ENCODE measurements around the gene PRG3. TPM values are rescaled to one million over a fixed set of nuclear protein-coding genes. Genes with fewer than 3 reads are reported as not detected.
A peak's percentile ranks its signal among the peaks of the same experiment; 100 is the strongest.

Gene PRG3
- polyA plus RNA-seq, 6 donors from 2014 or later = not detected

- H3K27me3 Mint-ChIP-seq = peaks cover 0 to 11% (median 0%) of the 10 kb centered on the region in 3 donors
- DNase-seq = no peak
- no peaks in the 10 kb centered on the region for H3K9me3 Mint-ChIP-seq
- H3K27ac Mint-ChIP-seq = no peak overlapping the region
- no peaks in the 10 kb centered on the region for H3K36me3 Mint-ChIP-seq
- H3K4me3 Mint-ChIP-seq = no peak overlapping the region
- no peak for ATAC-seq (ENCODE audit: low read depth in 2 of 2)
- no peaks in the 10 kb centered on the region for H3K4me1 Mint-ChIP-seq
These were observed 11.3 kb upstream of the PRG3 start for GRCh38 chr11:57392066-57392762.

- no peak overlapping the region for H3K27ac Mint-ChIP-seq
- no peak overlapping the region for H3K4me3 Mint-ChIP-seq
- no peaks in the 10 kb centered on the region for H3K9me3 Mint-ChIP-seq
- no peak for DNase-seq
- H3K36me3 Mint-ChIP-seq = no peaks in the 10 kb centered on the region
- no peak for ATAC-seq (ENCODE audit: low read depth in 2 of 2)
- H3K27me3 Mint-ChIP-seq = peaks cover 0 to 11% (median under 1%) of the 10 kb centered on the region in 3 donors
- H3K4me1 Mint-ChIP-seq = no peaks in the 10 kb centered on the region
These were observed 10.6 kb upstream of the PRG3 start for GRCh38 chr11:57391539-57391938.

- Mint-ChIP-seq H3K4me3 (no peak overlapping the region), H3K27me3 (peaks cover under 1 to 11% (median 4%) of the 10 kb centered on the region in 3 donors), H3K36me3 (no peaks in the 10 kb centered on the region), H3K27ac (no peak overlapping the region), H3K4me1 (no peaks in the 10 kb centered on the region), H3K9me3 (no peaks in the 10 kb centered on the region)
- DNase-seq (no peak), ATAC-seq (ENCODE audit: low read depth in 2 of 2) (no peak)
These were observed 10.2 kb upstream of the PRG3 start for GRCh38 chr11:57391111-57391510.

DNA sequence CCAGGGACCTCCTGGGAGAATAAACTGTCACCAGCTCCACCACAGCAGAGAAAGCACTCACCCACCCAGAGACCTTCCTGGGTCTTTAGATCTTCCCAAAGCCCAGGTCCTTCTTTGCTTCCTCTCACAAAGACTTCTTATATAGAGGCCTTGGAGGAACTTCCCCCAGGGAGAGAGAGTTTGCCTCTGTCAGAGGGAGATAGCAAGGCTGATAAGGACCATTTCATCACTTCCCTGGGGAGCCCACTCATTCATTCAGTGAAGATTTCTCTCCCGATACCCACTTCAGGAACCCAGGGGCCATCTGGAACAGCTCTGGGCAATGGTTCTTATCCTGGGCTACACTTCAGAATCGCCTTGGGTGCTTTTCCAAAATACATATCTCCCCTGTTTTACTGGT, 9.6 kb upstream of the PRG3 start, which contains the start of gene PRG2:
TSS of gene PRG2 (minus strand) at position 116 of the 400 bp plus-strand sequence. CDS start 706 bp downstream, outside the sequence.
- Mint-ChIP-seq H3K9me3 (no peaks in the 10 kb centered on the region), H3K27ac (peak within 1 kb of the TSS in 1 of 6 donors; percentile 5), H3K4me3 (no peak within 1 kb of the TSS), H3K36me3 (no peaks in the 10 kb centered on the region), H3K4me1 (no peaks in the 10 kb centered on the region), H3K27me3 (peaks cover 4 to 11% (median 4%) of the 10 kb centered on the region in 3 donors)
- DNase-seq (no peak), ATAC-seq (ENCODE audit: low read depth in 2 of 2) (no peak)

GRCh38 chr11:57387289-57388030, 6.5 kb upstream of the PRG3 start:
- Mint-ChIP-seq H3K9me3 (no peaks in the 10 kb centered on the region), H3K36me3 (no peaks in the 10 kb centered on the region), H3K4me3 (no peak overlapping the region)

GRCh38 chr11:57386178-57386940, 5.4 kb upstream of the PRG3 start:
- no peak for ATAC-seq (ENCODE audit: low read depth in 2 of 2)
- H3K36me3 Mint-ChIP-seq = no peaks in the 10 kb centered on the region
- peaks cover 12 to 27% (median 13%) of the 10 kb centered on the region in 3 donors for H3K27me3 Mint-ChIP-seq
- no peak overlapping the region for H3K27ac Mint-ChIP-seq
- no peak overlapping the region for H3K4me3 Mint-ChIP-seq
- no peaks in the 10 kb centered on the region for H3K4me1 Mint-ChIP-seq
- DNase-seq = no peak
- no peaks in the 10 kb centered on the region for H3K9me3 Mint-ChIP-seq

More at GRCh38 chr11:57387289-57388030, 6.5 kb upstream of the PRG3 start:
- DNase-seq = no peak
- Mint-ChIP-seq H3K27ac (no peak overlapping the region), H3K4me1 (no peaks in the 10 kb centered on the region), H3K27me3 (peaks cover 5 to 16% (median 9%) of the 10 kb centered on the region in 3 donors)
- no peak for ATAC-seq (ENCODE audit: low read depth in 2 of 2)

DNA sequence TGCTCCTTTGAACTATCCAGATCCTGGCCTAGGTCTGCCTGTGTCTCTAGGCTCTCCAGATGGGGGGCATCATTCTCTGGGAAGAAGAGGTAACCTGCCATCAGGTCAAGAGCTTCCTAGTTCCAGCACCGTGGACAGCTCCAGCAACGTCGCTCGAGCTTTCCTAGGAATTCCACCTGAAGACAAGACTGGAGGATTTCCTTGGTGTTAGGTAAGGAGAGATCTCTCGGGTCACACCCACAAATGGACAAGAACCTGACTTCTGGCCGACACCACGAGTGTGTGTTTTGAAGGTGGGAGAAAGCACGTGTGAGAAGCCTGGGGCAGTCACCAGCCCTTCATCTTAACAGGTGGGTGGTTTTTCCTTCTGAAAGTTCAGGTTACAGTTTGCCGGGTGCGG, 1.2 kb downstream of the PRG3 start:
- H3K9me3 Mint-ChIP-seq = peaks cover 0 to 3% (median 0%) of the 10 kb centered on the region in 7 donors
- no peak overlapping the region for H3K4me3 Mint-ChIP-seq
- H3K36me3 Mint-ChIP-seq = no peaks in the 10 kb centered on the region
- peaks cover 27 to 50% (median 28%) of the 10 kb centered on the region in 3 donors for H3K27me3 Mint-ChIP-seq
- H3K4me1 Mint-ChIP-seq = no peaks in the 10 kb centered on the region
- H3K27ac Mint-ChIP-seq = no peak overlapping the region
- ATAC-seq (ENCODE audit: low read depth in 2 of 2) = no peak
- no peak for DNase-seq

GRCh38 chr11:57378186-57378585, 2.8 kb downstream of the PRG3 start:
- Mint-ChIP-seq H3K4me3 (no peak overlapping the region), H3K36me3 (no peaks in the 10 kb centered on the region), H3K27ac (no peak overlapping the region), H3K4me1 (no peaks in the 10 kb centered on the region), H3K27me3 (peaks cover 24 to 50% (median 27%) of the 10 kb centered on the region in 3 donors), H3K9me3 (peaks cover 0 to 3% (median 0%) of the 10 kb centered on the region in 7 donors)
- DNase-seq = no peak
- ATAC-seq (ENCODE audit: low read depth in 2 of 2) = no peak

DNA sequence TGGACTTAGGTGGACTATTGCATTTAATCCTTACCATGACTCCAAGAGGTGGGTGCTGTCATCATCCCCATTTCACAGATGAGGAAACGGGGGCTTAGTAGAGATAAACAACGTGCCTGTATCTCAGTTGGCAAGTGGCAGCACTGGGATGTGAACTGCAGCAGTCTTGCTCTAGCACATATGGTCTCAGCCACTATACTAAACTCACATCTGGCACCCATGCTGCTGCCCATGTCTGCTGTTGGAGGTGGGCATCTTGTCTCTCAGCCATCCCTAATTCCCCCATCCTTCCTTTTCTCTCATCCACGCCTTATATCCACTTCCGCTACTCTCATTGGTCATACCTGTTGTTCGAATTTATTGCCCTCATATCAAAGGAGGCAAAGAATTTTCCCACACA, 3.8 kb downstream of the PRG3 start:
- peaks cover 0 to 3% (median 0%) of the 10 kb centered on the region in 7 donors for H3K9me3 Mint-ChIP-seq
- peaks cover 22 to 43% (median 22%) of the 10 kb centered on the region in 3 donors for H3K27me3 Mint-ChIP-seq
- no peak for DNase-seq
- H3K27ac Mint-ChIP-seq = no peak overlapping the region
- no peak overlapping the region for H3K4me3 Mint-ChIP-seq
- H3K4me1 Mint-ChIP-seq = no peaks in the 10 kb centered on the region
- H3K36me3 Mint-ChIP-seq = no peaks in the 10 kb centered on the region
- no peak for ATAC-seq (ENCODE audit: low read depth in 2 of 2)

DNA sequence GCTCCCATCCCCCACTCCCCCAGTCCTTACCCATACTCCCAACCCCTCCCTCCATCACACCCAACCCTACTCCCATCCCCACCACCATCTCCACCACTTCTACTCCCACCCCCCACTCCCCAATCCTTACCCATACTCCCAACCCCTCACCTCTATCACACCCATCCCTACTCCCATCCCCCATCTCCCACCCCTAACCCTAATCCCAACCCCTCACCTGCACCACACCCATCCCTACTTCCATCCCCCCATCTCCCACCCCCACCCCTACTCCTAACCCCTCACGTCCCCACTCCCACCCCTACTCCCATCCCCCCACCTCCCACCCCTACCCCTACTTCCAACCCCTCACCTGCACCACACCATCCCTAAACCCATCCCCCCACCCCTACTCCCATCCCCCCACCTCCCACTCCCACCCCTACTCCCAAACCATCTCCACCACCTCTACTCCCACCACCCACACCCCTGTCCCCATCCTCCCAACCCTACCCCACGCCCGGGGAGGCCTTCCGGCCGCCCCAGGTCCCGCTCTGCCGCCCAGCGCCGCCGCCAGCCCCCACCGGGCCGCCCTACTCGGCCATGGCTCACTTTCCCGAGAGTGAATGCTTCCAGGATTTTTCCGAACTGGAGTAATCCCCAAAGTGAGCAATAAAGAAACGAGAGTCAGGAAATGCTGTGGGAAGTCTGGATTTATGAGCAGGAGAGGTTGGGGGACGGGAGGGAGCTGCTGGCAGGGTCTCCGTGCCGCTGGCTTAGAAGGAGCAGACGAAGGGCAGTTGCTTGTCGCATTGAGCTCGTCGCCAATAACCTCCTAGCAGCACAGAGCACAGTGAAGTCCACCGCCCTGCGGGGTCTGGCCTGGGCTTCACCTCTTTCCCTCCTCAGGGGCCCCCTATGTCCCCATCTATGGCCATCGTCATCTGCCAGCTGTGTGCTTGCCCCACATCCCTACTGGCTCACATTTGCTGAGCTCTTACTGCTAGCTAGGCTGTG, 4.6 kb downstream of the PRG3 start:
- Mint-ChIP-seq H3K27ac (no peak overlapping the region), H3K4me1 (no peaks in the 10 kb centered on the region), H3K4me3 (no peak overlapping the region), H3K9me3 (peaks cover 0 to 3% (median 0%) of the 10 kb centered on the region in 7 donors), H3K27me3 (peaks cover 17 to 35% (median 25%) of the 10 kb centered on the region in 3 donors), H3K36me3 (no peaks in the 10 kb centered on the region)
- DNase-seq (no peak), ATAC-seq (ENCODE audit: low read depth in 2 of 2) (no peak)

DNA sequence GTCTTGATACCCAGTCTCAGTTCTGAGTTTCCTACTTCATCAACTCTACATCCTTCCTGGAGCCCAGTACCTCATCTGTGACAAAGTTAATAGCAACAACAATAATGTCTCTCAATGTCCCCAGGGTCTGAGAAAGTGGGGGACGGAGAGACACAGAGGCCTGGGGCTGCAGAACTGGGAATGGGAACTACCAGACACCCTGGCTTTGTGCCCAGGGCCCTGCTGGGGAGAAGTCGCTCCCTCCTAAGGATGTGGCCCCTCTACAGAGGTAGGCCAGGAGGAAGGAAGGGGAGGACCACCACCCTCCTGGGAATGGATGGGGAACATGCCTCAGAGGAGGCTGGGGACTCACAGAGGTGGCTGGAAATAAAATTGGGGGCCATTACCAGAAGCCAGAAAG, 5.5 kb downstream of the PRG3 start:
- H3K9me3 Mint-ChIP-seq = peaks cover 0 to 3% (median 0%) of the 10 kb centered on the region in 7 donors
- no peaks in the 10 kb centered on the region for H3K36me3 Mint-ChIP-seq
- H3K4me1 Mint-ChIP-seq = peaks cover 0 to 7% (median 0%) of the 10 kb centered on the region in 3 donors
- H3K27me3 Mint-ChIP-seq = peaks cover 15 to 27% (median 26%) of the 10 kb centered on the region in 3 donors
- ATAC-seq (ENCODE audit: low read depth in 2 of 2) (no peak), DNase-seq (no peak)
- peak overlapping the region in 1 of 6 donors; percentile 79 for H3K27ac Mint-ChIP-seq
- no peak overlapping the region for H3K4me3 Mint-ChIP-seq

DNA sequence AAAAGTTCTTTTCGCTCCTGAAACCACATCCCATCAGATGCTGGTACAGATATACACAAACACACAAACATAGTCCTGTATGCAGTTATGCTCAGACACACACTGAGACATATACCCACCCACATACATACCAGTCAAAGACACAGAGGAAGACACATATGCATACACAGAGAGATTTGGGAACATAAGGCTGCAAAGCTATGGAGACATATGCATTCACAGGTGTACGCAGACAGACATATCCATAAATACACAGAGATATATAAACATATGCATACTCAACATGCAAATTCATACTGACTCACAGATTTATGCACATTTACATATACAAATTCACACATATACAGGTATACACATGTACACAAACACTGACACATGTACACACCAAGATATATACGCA, 6.0 kb downstream of the PRG3 start:
- DNase-seq (no peak), ATAC-seq (ENCODE audit: low read depth in 2 of 2) (no peak)
- Mint-ChIP-seq H3K4me1 (peaks cover 0 to 7% (median 0%) of the 10 kb centered on the region in 3 donors), H3K9me3 (peaks cover 0 to 3% (median 0%) of the 10 kb centered on the region in 7 donors), H3K4me3 (no peak overlapping the region), H3K27ac (peak overlapping the region in 1 of 6 donors; percentile 23), H3K36me3 (no peaks in the 10 kb centered on the region), H3K27me3 (peaks cover 11 to 24% (median 21%) of the 10 kb centered on the region in 3 donors)

All from naive B cell (primary cell).